Hepatocyte (in vitro differentiated cells): ENCODE results near the gene AGBL4. TPM values are rescaled to one million over a fixed set of nuclear protein-coding genes. Genes with fewer than 3 reads are reported as not detected.
"Not testable (repeated sequence)": the region's sequence is repeated elsewhere in the genome, so short reads cannot be mapped to it uniquely, and the experiment has no call there.

Experiments
- DNase-seq: peaks from one replicate; pipeline ENCODE4 v3.0.0-alpha.2; 2016; ENCODE audit warnings: low spot score
- H2AFZ ChIP-seq: fragments of 200-600 bp; sonication (generic); 2 replicates; pipeline ENCODE4 v1.6.0; 2016; ENCODE audit warnings: antibody characterized with exemption, mild to moderate bottlenecking
- H3K27ac ChIP-seq: fragments of 200-600 bp; sonication (generic); 2 replicates; pipeline ENCODE4 v1.5.1; 2016; ENCODE audit warnings: mild to moderate bottlenecking
- H3K27me3 ChIP-seq: fragments of 200-600 bp; sonication (generic); 2 replicates; pipeline ENCODE4 v1.6.1; 2016
- H3K36me3 ChIP-seq: fragments of 200-600 bp; sonication (generic); replicated peaks from 2 replicates; pipeline ENCODE4 v1.5.1; 2016; ENCODE audit warnings: low read depth; ENCODE audit not compliant: insufficient read depth
- H3K4me1 ChIP-seq: fragments of 200-600 bp; sonication (generic); 2 replicates; pipeline ENCODE4 v1.5.1; 2016; ENCODE audit warnings: mild to moderate bottlenecking, moderate library complexity; ENCODE audit not compliant: insufficient read depth
- H3K4me2 ChIP-seq: fragments of 200-600 bp; sonication (generic); 2 replicates; pipeline ENCODE4 v1.6.0; 2016
- H3K4me3 ChIP-seq: fragments of 200-600 bp; sonication (generic); 2 replicates; pipeline ENCODE4 v1.5.1; 2016; ENCODE audit warnings: mild to moderate bottlenecking
- H3K79me2 ChIP-seq: fragments of 200-600 bp; sonication (generic); 2 replicates; pipeline ENCODE4 v1.6.0; 2017; ENCODE audit warnings: mild to moderate bottlenecking
- H3K9me2 ChIP-seq: fragments of 200-600 bp; sonication (generic); replicated peaks from 2 replicates; pipeline ENCODE4 v1.6.0; 2017; ENCODE audit warnings: mild to moderate bottlenecking; ENCODE audit not compliant: insufficient read depth
- H3K9me3 ChIP-seq: fragments of 200-600 bp; sonication (generic); 2 replicates; pipeline ENCODE4 v1.5.1; 2016; ENCODE audit warnings: low read depth, mild to moderate bottlenecking
- H4K20me1 ChIP-seq: fragments of 200-600 bp; sonication (generic); 2 replicates; pipeline ENCODE4 v1.6.0; 2016; ENCODE audit warnings: mild to moderate bottlenecking; ENCODE audit not compliant: insufficient read depth, poor library complexity, severe bottlenecking
- EZH2 ChIP-seq: fragments of 200-600 bp; sonication (generic); IDR thresholded peaks from 2 replicates; pipeline ENCODE4 v1.6.1; 2016; ENCODE audit warnings: antibody characterized with exemption, mild to moderate bottlenecking, borderline replicate concordance
- EZH2phosphoT487 ChIP-seq: fragments of 200-600 bp; sonication (generic); IDR thresholded peaks from one replicate; pipeline ENCODE4 v1.6.1; 2018; ENCODE audit warnings: antibody characterized with exemption, mild to moderate bottlenecking, low read depth, moderate library complexity; ENCODE audit not compliant: unreplicated experiment, severe bottlenecking
- WGBS: methylation state at CpG from one replicate; pipeline ENCODE4 v1.1.6; 2016; ENCODE audit warnings: low lambda C conversion rate; ENCODE audit errors: missing lambda C conversion rate; 5-methylcytosine and 5-hydroxymethylcytosine counted together
- polyA plus RNA-seq: library from polyadenylated mRNA; unstranded; fragments of >200 nt; fragmentation: Nextera tagmentation; extraction: Ambion mirVana; gene quantifications from 2 replicates; pipeline ENCODE4 v1.2.1, GENCODE V29; 2016
- total RNA-seq: library from RNA; depleted of rRNA; stranded (reverse); fragments of >200 nt; gene quantifications from 2 replicates; pipeline ENCODE4 v1.2.3, GENCODE V29; 2014
- TF ChIP-seq, protein P1 (sequence below): fragments of 200-600 bp; sonication (generic); IDR thresholded peaks from 2 replicates; pipeline ENCODE4 v1.5.1; 2016; ENCODE audit warnings: antibody characterized with exemption, mild to moderate bottlenecking; ENCODE audit not compliant: poor library complexity

AGBL4 gene
- total and polyA plus RNA-seq, 2 experiments from 2014 or later: 0.50 to 0.73 TPM

DNA sequence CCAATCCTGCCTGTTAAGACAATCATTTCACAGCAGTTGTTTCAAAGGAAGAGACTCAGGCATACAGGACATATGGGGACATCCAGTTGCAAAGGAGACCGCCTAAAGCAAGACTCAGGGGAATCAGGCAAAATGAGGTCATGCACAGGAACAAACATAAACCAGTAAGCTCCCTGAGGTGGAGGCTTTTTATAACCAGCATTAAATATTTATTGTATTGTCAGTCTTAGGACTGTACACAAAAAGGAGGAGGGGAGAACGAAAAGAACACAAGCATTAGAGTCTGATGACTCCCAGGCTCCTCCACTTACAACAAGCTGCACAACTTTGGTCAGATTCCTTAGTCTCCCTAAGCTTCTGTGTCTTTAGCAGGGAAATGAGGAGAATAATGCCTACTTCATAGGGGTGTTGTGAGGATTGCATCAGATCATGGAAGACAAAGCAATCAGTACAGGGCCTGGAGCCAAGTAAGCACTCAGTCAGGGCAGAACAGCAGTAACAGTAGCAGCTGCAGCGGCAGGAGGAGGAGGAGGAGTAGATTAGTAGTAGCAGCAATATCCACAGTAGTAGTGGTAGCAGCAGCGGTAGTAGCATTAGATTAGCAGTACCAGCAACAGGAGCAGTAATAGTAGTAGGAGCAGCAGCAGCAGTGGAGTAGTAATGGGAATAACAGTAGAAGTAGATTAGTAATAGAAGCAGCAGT lies 1497.6 kb downstream of the AGBL4 start:
- no peak overlapping the region for H3K27ac ChIP-seq

DNA sequence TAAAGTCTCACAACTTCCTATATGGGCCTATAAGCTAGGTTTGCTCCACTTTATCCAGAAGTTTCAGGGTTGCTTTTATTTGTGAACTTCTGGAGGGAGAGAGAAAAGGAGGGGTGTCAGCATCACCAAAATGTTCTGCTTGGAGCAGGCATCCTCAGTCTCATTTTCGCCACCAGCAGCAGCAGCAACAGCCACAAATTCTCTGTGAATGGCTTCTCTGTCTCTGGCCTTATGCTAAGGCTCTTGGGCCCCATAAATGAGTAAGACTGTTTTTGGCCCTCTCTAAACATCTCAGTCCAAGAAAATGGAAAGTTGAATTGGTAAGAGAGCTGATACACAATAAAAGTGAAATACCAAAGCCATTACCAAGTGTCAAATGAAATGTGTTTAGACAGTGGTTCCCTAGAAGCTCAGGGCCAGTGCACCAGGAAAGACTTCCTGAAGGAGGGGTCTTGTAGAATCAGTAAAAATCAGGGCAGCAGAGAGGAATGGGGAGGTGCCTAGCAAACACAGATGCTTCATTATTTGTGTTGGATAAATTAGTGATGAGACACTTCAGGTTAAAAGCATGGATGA lies 1498.8 kb downstream of the AGBL4 start:
- Histone ChIP-seq H3K27ac (no peak overlapping the region), H3K9me2 (no peaks in the 10 kb centered on the region), H3K27me3 (peaks cover 9% of the 10 kb centered on the region), H4K20me1 (no peaks in the 10 kb centered on the region), H2AFZ (no peak overlapping the region), H3K4me1 (peaks cover 27% of the 10 kb centered on the region), H3K36me3 (no peaks in the 10 kb centered on the region), H3K4me3 (no peak overlapping the region), H3K4me2 (no peak overlapping the region), H3K9me3 (no peaks in the 10 kb centered on the region), H3K79me2 (no peaks in the 10 kb centered on the region)
- WGBS: 70% methylated on average over 1 of the region's 1 CpG
- TF ChIP-seq EZH2 (no peak), EZH2phosphoT487 (no peak)
- TF ChIP-seq, protein P1, sequence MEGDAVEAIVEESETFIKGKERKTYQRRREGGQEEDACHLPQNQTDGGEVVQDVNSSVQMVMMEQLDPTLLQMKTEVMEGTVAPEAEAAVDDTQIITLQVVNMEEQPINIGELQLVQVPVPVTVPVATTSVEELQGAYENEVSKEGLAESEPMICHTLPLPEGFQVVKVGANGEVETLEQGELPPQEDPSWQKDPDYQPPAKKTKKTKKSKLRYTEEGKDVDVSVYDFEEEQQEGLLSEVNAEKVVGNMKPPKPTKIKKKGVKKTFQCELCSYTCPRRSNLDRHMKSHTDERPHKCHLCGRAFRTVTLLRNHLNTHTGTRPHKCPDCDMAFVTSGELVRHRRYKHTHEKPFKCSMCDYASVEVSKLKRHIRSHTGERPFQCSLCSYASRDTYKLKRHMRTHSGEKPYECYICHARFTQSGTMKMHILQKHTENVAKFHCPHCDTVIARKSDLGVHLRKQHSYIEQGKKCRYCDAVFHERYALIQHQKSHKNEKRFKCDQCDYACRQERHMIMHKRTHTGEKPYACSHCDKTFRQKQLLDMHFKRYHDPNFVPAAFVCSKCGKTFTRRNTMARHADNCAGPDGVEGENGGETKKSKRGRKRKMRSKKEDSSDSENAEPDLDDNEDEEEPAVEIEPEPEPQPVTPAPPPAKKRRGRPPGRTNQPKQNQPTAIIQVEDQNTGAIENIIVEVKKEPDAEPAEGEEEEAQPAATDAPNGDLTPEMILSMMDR: no peak
- DNase-seq: no peak

More for the DNA sequence above, 1497.6 kb downstream of the AGBL4 start:
- H3K4me1 ChIP-seq: peaks cover 27% of the 10 kb centered on the region
- peak overlapping the region; percentile 17 for H3K4me2 ChIP-seq
- H3K9me3 ChIP-seq: no peaks in the 10 kb centered on the region
- no peaks in the 10 kb centered on the region for H3K79me2 ChIP-seq
- no peaks in the 10 kb centered on the region for H3K9me2 ChIP-seq
- no peak overlapping the region for H2AFZ ChIP-seq
- TF ChIP-seq EZH2phosphoT487: no peak
- TF ChIP-seq, protein P1: no peak
- no peak for TF ChIP-seq EZH2
- H3K36me3 ChIP-seq: no peaks in the 10 kb centered on the region
- no peak overlapping the region for H3K4me3 ChIP-seq
- no peaks in the 10 kb centered on the region for H4K20me1 ChIP-seq
- DNase-seq: peak; percentile 25
- 52% methylated on average over 4 of the region's 4 CpGs for WGBS
- peaks cover 9% of the 10 kb centered on the region for H3K27me3 ChIP-seq

DNA sequence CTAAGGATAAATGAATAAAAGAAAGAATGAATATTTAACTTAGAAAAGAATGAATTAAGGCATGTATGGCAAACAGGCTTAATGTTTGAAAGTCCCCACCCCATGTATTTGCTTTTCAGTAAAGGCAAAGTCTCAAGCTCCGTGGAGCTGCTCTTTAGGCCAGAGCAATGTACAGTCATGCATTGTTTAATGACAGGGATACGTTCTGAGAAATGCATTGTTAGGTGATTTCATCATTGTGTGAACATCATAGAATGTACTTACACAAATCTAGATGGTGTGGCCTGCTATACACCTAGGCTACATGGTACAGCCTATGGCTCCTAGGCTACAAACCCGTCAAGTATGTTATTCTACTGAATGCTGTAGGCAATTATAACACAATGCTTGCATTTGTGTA lies 1500.2 kb downstream of the AGBL4 start:
- 56% methylated on average over 3 of the region's 3 CpGs for WGBS

DNA sequence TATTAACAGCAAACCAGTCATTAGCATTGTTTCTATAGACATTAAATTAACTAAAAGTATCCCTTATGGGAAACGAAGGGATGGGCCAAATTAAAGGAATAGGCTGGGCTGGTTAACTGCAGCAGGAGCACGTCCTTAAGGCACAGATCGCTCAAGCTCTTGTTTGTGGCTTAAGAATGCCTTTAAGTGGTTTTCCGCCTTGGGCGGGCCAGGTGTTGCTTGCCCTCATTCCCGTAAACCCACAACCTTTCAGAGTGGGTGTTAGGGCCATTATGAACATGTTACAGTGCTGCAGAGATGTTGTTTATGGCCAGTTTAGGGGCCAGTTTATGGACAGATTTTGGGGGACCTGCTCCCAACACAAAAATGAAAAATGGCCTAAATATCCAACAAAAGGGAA lies 1503.9 kb downstream of the AGBL4 start:
- not testable (repeated sequence) for H3K4me1 ChIP-seq, H3K27me3 ChIP-seq, H3K4me2 ChIP-seq, H3K9me3 ChIP-seq, DNase-seq, H2AFZ ChIP-seq, H3K79me2 ChIP-seq, H4K20me1 ChIP-seq, H3K4me3 ChIP-seq, H3K9me2 ChIP-seq, H3K27ac ChIP-seq, H3K36me3 ChIP-seq
- 91% methylated on average over 5 of the region's 6 CpGs for WGBS

More for the DNA sequence above, 1500.2 kb downstream of the AGBL4 start:
- no peak for DNase-seq
- Histone ChIP-seq H3K4me1 (peaks cover 27% of the 10 kb centered on the region), H3K27me3 (peaks cover 3% of the 10 kb centered on the region), H3K27ac (no peak overlapping the region), H3K9me3 (no peaks in the 10 kb centered on the region), H4K20me1 (no peaks in the 10 kb centered on the region), H3K79me2 (no peaks in the 10 kb centered on the region), H3K36me3 (no peaks in the 10 kb centered on the region), H2AFZ (no peak overlapping the region), H3K4me2 (no peak overlapping the region), H3K4me3 (no peak overlapping the region), H3K9me2 (no peaks in the 10 kb centered on the region)
- TF ChIP-seq EZH2phosphoT487 (no peak), EZH2 (no peak)
- TF ChIP-seq, protein P1: no peak
